IMR-90 (cell line): ENCODE results near the gene SLC66A1. TPM values are rescaled to one million over a fixed set of nuclear protein-coding genes. Genes with fewer than 3 reads are reported as not detected.

Experiments
- ATAC-seq: fragments of 200-7000 bp; cut with Tn5 transposase; 2 replicates; pipeline ENCODE4 v1.9.1; 2020; ENCODE audit warnings: low read depth, mild to moderate bottlenecking, moderate library complexity
- BruUV-seq: library from RNA; stranded (reverse); fragments of 400-500 nt; replicated peaks from 2 replicates; lab custom pipeline; 2021; lab: Mats Ljungman, UMichigan
- CTCF ChIA-PET: fragments of 300-600 bp; formaldehyde crosslinking; extraction: SDS; loops from one replicate; lab custom pipeline; 2021; ENCODE audit warnings: antibody characterized with exemption; lab: Yijun Ruan, JAX
- POLR2A ChIA-PET: fragments of 300-600 bp; sonication (Branson Sonifier 250); formaldehyde crosslinking; loops from one replicate; lab custom pipeline; 2022; ENCODE audit warnings: antibody characterized with exemption; ENCODE audit not compliant: unreplicated experiment; lab: Charles Lee
- DNase-seq: peaks from one replicate; pipeline ENCODE4 v3.0.0; 2013
- H2AFZ ChIP-seq: replicated peaks from 2 replicates; pipeline ENCODE3; 2013; ENCODE audit warnings: low read length, mild to moderate bottlenecking; ENCODE audit not compliant: poor library complexity
- H2AK5ac ChIP-seq: 2 replicates; pipeline ENCODE4 v1.6.1; 2013; ENCODE audit warnings: low read depth, low read length, inconsistent platforms
- H2AK9ac ChIP-seq: replicated peaks from 2 replicates; pipeline ENCODE3; 2013; ENCODE audit warnings: mild to moderate bottlenecking, low read depth, low read length, moderate library complexity; ENCODE audit not compliant: poor library complexity
- H2BK120ac ChIP-seq: 2 replicates; pipeline ENCODE4 v1.6.1; 2013; ENCODE audit warnings: low read depth, low read length, inconsistent platforms
- H2BK15ac ChIP-seq: 3 replicates; pipeline ENCODE4 v1.6.1; 2013; ENCODE audit warnings: low read depth, low read length, inconsistent platforms
- H2BK20ac ChIP-seq: 2 replicates; pipeline ENCODE4 v1.6.1; 2013; ENCODE audit warnings: low read depth, mild to moderate bottlenecking, inconsistent platforms, low read length, moderate library complexity
- H2BK5ac ChIP-seq: 2 replicates; pipeline ENCODE4 v1.6.1; 2013; ENCODE audit warnings: mild to moderate bottlenecking, low read depth, low read length, inconsistent platforms; ENCODE audit not compliant: poor library complexity, severe bottlenecking
- H3K14ac ChIP-seq: replicated peaks from 2 replicates; pipeline ENCODE4 v1.6.1; 2013; ENCODE audit warnings: low read depth, low read length, inconsistent platforms
- H3K18ac ChIP-seq: 2 replicates; pipeline ENCODE4 v1.6.1; 2013; ENCODE audit warnings: low read depth, low read length, control low read depth
- H3K23ac ChIP-seq: 2 replicates; pipeline ENCODE4 v1.6.1; 2013; ENCODE audit warnings: low read depth, low read length, inconsistent platforms
- H3K27ac ChIP-seq: 2 replicates; pipeline ENCODE4 v1.5.1; 2013; ENCODE audit warnings: mild to moderate bottlenecking, control low read depth, low read length; ENCODE audit not compliant: insufficient read depth
- H3K27me3 ChIP-seq: 2 replicates; pipeline ENCODE4 v1.6.1; 2013; ENCODE audit warnings: low read length; ENCODE audit not compliant: control insufficient read depth, insufficient read depth
- H3K36me3 ChIP-seq: 2 replicates; pipeline ENCODE4 v1.6.1; 2013; ENCODE audit warnings: low read length, mixed read lengths; ENCODE audit not compliant: control insufficient read depth, insufficient read depth
- H3K4ac ChIP-seq: 2 replicates; pipeline ENCODE4 v1.6.1; 2013; ENCODE audit warnings: low read depth, low read length, inconsistent platforms
- H3K4me1 ChIP-seq: 2 replicates; pipeline ENCODE4 v1.6.1; 2013; ENCODE audit warnings: low read length, mixed read lengths; ENCODE audit not compliant: control insufficient read depth, insufficient read depth
- H3K4me2 ChIP-seq: 2 replicates; pipeline ENCODE4 v1.6.1; 2013; ENCODE audit warnings: low read depth, mild to moderate bottlenecking, control low read depth, low read length, moderate library complexity
- H3K4me3 ChIP-seq: 2 replicates; pipeline ENCODE4 v1.5.1; 2013; ENCODE audit warnings: low read depth, mild to moderate bottlenecking, control low read depth, low read length, moderate library complexity; ENCODE audit not compliant: insufficient read depth
- H3K56ac ChIP-seq: 2 replicates; pipeline ENCODE4 v1.6.1; 2013; ENCODE audit warnings: low read length, inconsistent platforms; ENCODE audit not compliant: insufficient read depth; ENCODE audit errors: extremely low read depth
- H3K79me1 ChIP-seq, 2 experiments: 2 replicates each; pipeline ENCODE4 v1.6.1; 2013; ENCODE audit warnings: low read length in 2 of 2, inconsistent platforms in 1 of 2, low read depth in 1 of 2
- H3K9ac ChIP-seq: 2 replicates; pipeline ENCODE4 v1.6.1; 2013; ENCODE audit warnings: low read depth, low read length, control low read depth
- H3K9me1 ChIP-seq: 2 replicates; pipeline ENCODE4 v1.6.1; 2013; ENCODE audit warnings: low read length, inconsistent platforms; ENCODE audit not compliant: insufficient read depth
- H3K9me3 ChIP-seq: 2 replicates; pipeline ENCODE4 v1.6.1; 2013; ENCODE audit warnings: low read length; ENCODE audit not compliant: control insufficient read depth, insufficient read depth
- H4K20me1 ChIP-seq: 2 replicates; pipeline ENCODE4 v1.6.1; 2013; ENCODE audit warnings: low read length, inconsistent platforms; ENCODE audit not compliant: insufficient read depth
- H4K5ac ChIP-seq: 2 replicates; pipeline ENCODE4 v1.6.1; 2013; ENCODE audit warnings: mild to moderate bottlenecking, low read depth, low read length, control low read depth
- H4K8ac ChIP-seq, 2 experiments: 2 replicates each; pipeline ENCODE4 v1.6.1; 2013; ENCODE audit warnings: low read depth in 2 of 2, low read length in 2 of 2, control low read depth in 1 of 2, inconsistent platforms in 1 of 2
- H4K91ac ChIP-seq: 2 replicates; pipeline ENCODE4 v1.6.1; 2013; ENCODE audit warnings: low read depth, low read length, inconsistent platforms; ENCODE audit not compliant: insufficient read depth
- BHLHE40 ChIP-seq: fragments of 150-350 bp; IDR thresholded peaks from 2 replicates; pipeline ENCODE4 v1.6.1; 2016; ENCODE audit warnings: mild to moderate bottlenecking, low read depth, low read length
- CEBPB ChIP-seq: IDR thresholded peaks from 2 replicates; pipeline ENCODE4 v1.6.1; 2012; ENCODE audit warnings: low read depth, low read length, improper control_type of control experiment
- CHD1 ChIP-seq: IDR thresholded peaks from 2 replicates; pipeline ENCODE4 v1.6.1; 2012; ENCODE audit warnings: low read depth, low read length, improper control_type of control experiment
- FOS ChIP-seq: fragments of 150-350 bp; IDR thresholded peaks from 2 replicates; pipeline ENCODE4 v1.6.1; 2016; ENCODE audit warnings: low read depth, low read length
- MAFK ChIP-seq: IDR thresholded peaks from 2 replicates; pipeline ENCODE4 v1.6.1; 2012; ENCODE audit warnings: low read depth, low read length, improper control_type of control experiment
- MAZ ChIP-seq: IDR thresholded peaks from 2 replicates; pipeline ENCODE4 v1.6.1; 2012; ENCODE audit warnings: low read depth, mild to moderate bottlenecking, low read length, improper control_type of control experiment, moderate library complexity, borderline replicate concordance
- MXI1 ChIP-seq: IDR thresholded peaks from 2 replicates; pipeline ENCODE4 v1.6.1; 2012; ENCODE audit warnings: low read depth, mild to moderate bottlenecking, low read length, moderate library complexity, borderline replicate concordance
- NFE2L2 ChIP-seq: fragments of 150-350 bp; IDR thresholded peaks from 2 replicates; pipeline ENCODE4 v1.6.1; 2016; ENCODE audit warnings: low read depth, mild to moderate bottlenecking, low read length
- POLR2A ChIP-seq: IDR thresholded peaks from 2 replicates; pipeline ENCODE4 v1.6.1; 2012; ENCODE audit warnings: mild to moderate bottlenecking, low read depth, low read length
- RAD21 ChIP-seq: IDR thresholded peaks from 2 replicates; pipeline ENCODE4 v1.6.1; 2012; ENCODE audit warnings: low read length, improper control_type of control experiment
- RFX5 ChIP-seq: IDR thresholded peaks from 2 replicates; pipeline ENCODE4 v1.8.0; 2012; ENCODE audit warnings: low read depth, mild to moderate bottlenecking, low read length, moderate library complexity
- SMC3 ChIP-seq: fragments of 150-350 bp; IDR thresholded peaks from 2 replicates; pipeline ENCODE4 v1.6.1; 2016; ENCODE audit warnings: low read depth, mild to moderate bottlenecking, antibody characterized with exemption, low read length, moderate library complexity
- WGBS, 2 experiments: methylation state at CpG; one replicate each; pipeline versions ENCODE4 v1.1.5 to v1.1.7; 2013; ENCODE audit warnings: missing lambda C conversion rate in 2 of 2; ENCODE audit not compliant: insufficient read length in 1 of 2; ENCODE audit errors: extremely low coverage in 2 of 2; 5-methylcytosine and 5-hydroxymethylcytosine counted together
- dilution Hi-C: fragments of 300-500 bp; cut with HindIII; formaldehyde crosslinking; loops from one replicate; pipeline ENCODE4 v1.14.3; 2018; ENCODE audit warnings: low sequenced_read_pairs; ENCODE audit not compliant: unreplicated experiment
- in situ Hi-C: fragments of 300-500 bp; cut with MboI; formaldehyde crosslinking; loops from 3 replicates; pipeline ENCODE4 v1.14.3; 2019; ENCODE audit warnings: low sequenced_read_pairs, inconsistent platforms, mixed read lengths
- intact Hi-C: fragments of 100-400 bp; cut with micrococcal nuclease; formaldehyde crosslinking; loops from 2 replicates; pipeline ENCODE4 v1.10.0; 2022
- polyA plus RNA-seq, 3 experiments: library from polyadenylated mRNA; depleted of rRNA; stranded (reverse); fragments of >200 nt; gene quantifications; 2 replicates each; pipeline ENCODE4 v1.2.3, GENCODE V29; 2012; ENCODE audit warnings: low replicate concordance in 1 of 3
- total RNA-seq: library from RNA; depleted of rRNA; stranded (reverse); fragments of >200 nt; gene quantifications from 2 replicates; pipeline ENCODE4 v1.2.3, GENCODE V29; 2012
- TF ChIP-seq, protein P1 (sequence below): conservative IDR thresholded peaks from 2 replicates; pipeline ENCODE4 v1.5.1; 2012; ENCODE audit warnings: mild to moderate bottlenecking, low read depth, low read length, improper control_type of control experiment
- TF ChIP-seq, protein P2 (sequence below): fragments of 150-350 bp; IDR thresholded peaks from 2 replicates; pipeline ENCODE4 v1.6.1; 2017; ENCODE audit warnings: mild to moderate bottlenecking, antibody characterized with exemption, low read length, low read depth

Gene SLC66A1
- total and polyA plus RNA-seq, 2 of the 4 experiments (the other 2 are of a cell fraction), result 6.8 to 18.9 TPM

GRCh38 chr1:19328486-19328885, 16.4 kb downstream of the SLC66A1 start:
- Histone ChIP-seq H3K27ac (no peak overlapping the region), H3K18ac (no peak overlapping the region), H2AK9ac (no peak overlapping the region), H2AFZ (peak overlapping the region; percentile 58), H3K4me2 (no peak overlapping the region), H3K79me1 (peaks cover 0 to 4% of the 10 kb centered on the region in 2 experiments; a peak in 1 of 4 replicates), H3K36me3 (peaks cover 56% of the 10 kb centered on the region), H2BK120ac (no peak overlapping the region), H2BK5ac (no peak overlapping the region), H2BK20ac (no peak overlapping the region), H4K91ac (no peak overlapping the region), H4K20me1 (peaks cover 5% of the 10 kb centered on the region), H4K8ac (no peak overlapping the region), H3K9me1 (peaks cover 6% of the 10 kb centered on the region; the same call in 1 of the 2 replicates), H3K56ac (no peak overlapping the region), H3K4me1 (no peaks in the 10 kb centered on the region), H3K4ac (no peak overlapping the region), H3K27me3 (no peaks in the 10 kb centered on the region), H3K14ac (no peak overlapping the region), H2AK5ac (no peak overlapping the region), H3K23ac (no peak overlapping the region), H3K9ac (no peak overlapping the region), H3K9me3 (no peaks in the 10 kb centered on the region), H4K5ac (no peak overlapping the region), H2BK15ac (no peak overlapping the region), H3K4me3 (no peak overlapping the region)
- 92% methylated on average over 6 of the region's 18 CpGs; no CpG with 5 or more reads in 1 of the 2 experiments for WGBS, 2 experiments
- no TSS peak for BruUV-seq
- in situ Hi-C loops (no loop called here), dilution Hi-C loops (no loop called here), intact Hi-C loops (no loop called here)
- DNase-seq (no peak), ATAC-seq (no peak)
- TF ChIP-seq MXI1, result no peak
- TF ChIP-seq, protein P1, sequence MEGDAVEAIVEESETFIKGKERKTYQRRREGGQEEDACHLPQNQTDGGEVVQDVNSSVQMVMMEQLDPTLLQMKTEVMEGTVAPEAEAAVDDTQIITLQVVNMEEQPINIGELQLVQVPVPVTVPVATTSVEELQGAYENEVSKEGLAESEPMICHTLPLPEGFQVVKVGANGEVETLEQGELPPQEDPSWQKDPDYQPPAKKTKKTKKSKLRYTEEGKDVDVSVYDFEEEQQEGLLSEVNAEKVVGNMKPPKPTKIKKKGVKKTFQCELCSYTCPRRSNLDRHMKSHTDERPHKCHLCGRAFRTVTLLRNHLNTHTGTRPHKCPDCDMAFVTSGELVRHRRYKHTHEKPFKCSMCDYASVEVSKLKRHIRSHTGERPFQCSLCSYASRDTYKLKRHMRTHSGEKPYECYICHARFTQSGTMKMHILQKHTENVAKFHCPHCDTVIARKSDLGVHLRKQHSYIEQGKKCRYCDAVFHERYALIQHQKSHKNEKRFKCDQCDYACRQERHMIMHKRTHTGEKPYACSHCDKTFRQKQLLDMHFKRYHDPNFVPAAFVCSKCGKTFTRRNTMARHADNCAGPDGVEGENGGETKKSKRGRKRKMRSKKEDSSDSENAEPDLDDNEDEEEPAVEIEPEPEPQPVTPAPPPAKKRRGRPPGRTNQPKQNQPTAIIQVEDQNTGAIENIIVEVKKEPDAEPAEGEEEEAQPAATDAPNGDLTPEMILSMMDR, result no peak
- no peak for TF ChIP-seq MAFK
- no peak for TF ChIP-seq BHLHE40
- TF ChIP-seq POLR2A, result no peak
- no peak for TF ChIP-seq CHD1
- TF ChIP-seq NFE2L2, result no peak
- TF ChIP-seq, protein P2, sequence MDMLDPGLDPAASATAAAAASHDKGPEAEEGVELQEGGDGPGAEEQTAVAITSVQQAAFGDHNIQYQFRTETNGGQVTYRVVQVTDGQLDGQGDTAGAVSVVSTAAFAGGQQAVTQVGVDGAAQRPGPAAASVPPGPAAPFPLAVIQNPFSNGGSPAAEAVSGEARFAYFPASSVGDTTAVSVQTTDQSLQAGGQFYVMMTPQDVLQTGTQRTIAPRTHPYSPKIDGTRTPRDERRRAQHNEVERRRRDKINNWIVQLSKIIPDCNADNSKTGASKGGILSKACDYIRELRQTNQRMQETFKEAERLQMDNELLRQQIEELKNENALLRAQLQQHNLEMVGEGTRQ, result no peak
- TF ChIP-seq RAD21, result no peak
- TF ChIP-seq FOS, result no peak
- TF ChIP-seq CEBPB, result no peak
- TF ChIP-seq MAZ, result no peak
- no peak for TF ChIP-seq SMC3
- TF ChIP-seq RFX5, result no peak
- ChIA-PET POLR2A (no interaction called here), CTCF (no interaction called here)
